NCI-H446 (cell line): ENCODE data around the gene PPP1R1B.

Experiments
- DNase-seq, 2 experiments: peaks; one replicate each; lab custom pipeline; 2025; lab: John Stamatoyannopoulos, UW

Gene PPP1R1B

GRCh38 chr17:39600288-39600996 lies 26.3 kb upstream of the PPP1R1B start:
- no peak for DNase-seq

- DNase-seq: no peak
These were observed 25.7 kb upstream of the PPP1R1B start for GRCh38 chr17:39600997-39601597.

GRCh38 chr17:39601758-39602532 lies 24.8 kb upstream of the PPP1R1B start:
- DNase-seq: no peak

GRCh38 chr17:39602533-39603303 lies 24.0 kb upstream of the PPP1R1B start:
- no peak for DNase-seq

- no peak for DNase-seq
These were observed 23.3 kb upstream of the PPP1R1B start for GRCh38 chr17:39603304-39604016.

GRCh38 chr17:39604911-39605491 lies 21.8 kb upstream of the PPP1R1B start:
- DNase-seq: no peak

- no peak for DNase-seq
These were observed 21.0 kb upstream of the PPP1R1B start for GRCh38 chr17:39605492-39606433.

GRCh38 chr17:39606434-39607056 lies 20.2 kb upstream of the PPP1R1B start:
- DNase-seq: no peak

GRCh38 chr17:39607057-39607850 lies 19.5 kb upstream of the PPP1R1B start:
- DNase-seq: no peak

- peak; percentile 91 to 93 for DNase-seq
These were observed 19.0 kb upstream of the PPP1R1B start, which contains the start of gene NEUROD2 for GRCh38 chr17:39607851-39608130. NEUROD2 (minus strand) TSS chr17:39607920; CDS start chr17:39606599, 1,321 bp downstream.

GRCh38 chr17:39608142-39608981 lies 18.4 kb upstream of the PPP1R1B start:
- DNase-seq: peak in 1 of 2 experiments; percentile 40

- DNase-seq: no peak
These were observed 17.2 kb upstream of the PPP1R1B start for GRCh38 chr17:39609416-39610025.

- DNase-seq: no peak
These were observed 15.2 kb upstream of the PPP1R1B start for GRCh38 chr17:39611401-39612112.

- DNase-seq: no peak
These were observed 14.4 kb upstream of the PPP1R1B start for GRCh38 chr17:39612291-39612894.

GRCh38 chr17:39612935-39613464 lies 13.8 kb upstream of the PPP1R1B start:
- no peak for DNase-seq

- no peak for DNase-seq
These were observed 12.1 kb upstream of the PPP1R1B start for GRCh38 chr17:39614545-39615157.
